Measurements from ENCODE around the gene LETMD1.
"Not testable (repeated sequence)": the region's sequence is repeated elsewhere in the genome, so short reads cannot be mapped to it uniquely, and the experiment has no call there.

The LETMD1 gene

DNA sequence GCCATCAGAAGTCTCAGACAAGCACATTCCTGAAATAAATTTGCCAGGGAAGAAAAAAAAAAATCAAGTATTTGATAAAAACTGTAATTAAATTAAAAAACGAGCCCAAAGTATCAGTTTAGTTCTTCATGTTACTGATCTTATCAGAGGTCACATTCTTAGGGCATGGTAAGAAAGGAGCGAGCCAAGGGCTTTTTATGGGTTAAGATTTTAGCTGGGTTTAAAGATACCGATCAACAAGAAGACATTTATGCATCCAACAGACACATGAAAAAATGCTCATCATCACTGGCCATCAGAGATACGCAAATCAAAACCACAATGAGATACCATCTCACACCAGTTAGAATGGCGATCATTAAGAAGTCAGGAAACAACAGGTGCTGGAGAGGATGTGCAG lies 30.2 kb downstream of the LETMD1 start:
- DNase-seq = not testable (repeated sequence)

DNA sequence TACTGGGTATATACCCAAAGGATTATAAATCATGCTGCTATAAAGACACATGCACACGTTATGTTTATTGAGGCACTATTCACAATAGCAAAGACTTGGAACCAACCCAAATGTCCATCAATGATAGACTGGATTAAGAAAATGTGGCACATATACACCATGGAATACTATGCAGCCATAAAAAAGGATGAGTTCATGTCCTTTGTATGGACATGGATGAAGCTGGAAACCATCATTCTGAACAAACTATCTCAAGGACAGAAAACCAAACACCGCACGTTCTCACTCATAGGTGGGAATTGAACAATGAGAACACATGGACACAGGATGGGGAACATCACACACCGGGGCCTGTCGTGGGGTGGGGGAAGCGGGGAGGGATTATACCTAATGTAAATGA lies 30.7 kb downstream of the LETMD1 start:
- not testable (repeated sequence) for DNase-seq

DNA sequence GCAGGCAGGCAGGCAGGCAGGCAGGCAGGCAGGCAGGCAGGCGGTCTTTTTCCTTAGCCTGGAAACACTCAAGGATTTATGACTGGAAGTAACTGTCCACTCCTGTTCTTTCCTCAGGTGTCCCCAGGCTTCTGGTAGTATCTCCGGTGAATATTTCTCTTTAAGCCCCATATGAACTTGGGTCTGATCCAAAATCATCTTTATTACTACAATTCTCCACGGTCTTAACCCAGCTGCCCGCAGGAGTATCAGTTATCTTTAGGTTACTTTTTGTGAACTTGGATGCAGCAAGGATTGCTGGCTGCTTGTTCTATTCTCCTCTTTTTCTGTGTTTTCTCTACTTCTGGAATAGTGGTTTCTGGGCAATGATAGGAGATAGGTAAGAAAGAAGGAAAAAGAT lies 32.0 kb downstream of the LETMD1 start:
- no peak for DNase-seq

DNA sequence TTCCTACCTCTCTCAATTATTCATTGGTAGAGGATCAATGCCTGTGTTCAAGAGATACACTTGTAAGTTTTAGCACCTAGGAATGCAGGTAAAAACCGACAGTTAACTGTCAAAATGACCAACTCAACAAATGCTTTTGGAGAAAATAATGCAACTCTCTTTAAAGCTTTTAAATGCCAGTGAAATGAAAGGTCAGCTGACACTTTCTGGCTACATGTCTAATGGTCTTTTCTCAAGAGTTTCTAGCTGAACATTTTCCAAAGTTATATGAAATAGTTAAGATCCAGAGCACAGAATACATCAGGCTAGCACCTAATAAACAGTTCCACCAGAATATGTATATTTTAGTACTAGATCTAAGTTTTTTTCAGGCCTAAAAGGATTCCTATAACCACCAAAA lies 33.3 kb downstream of the LETMD1 start:
- DNase-seq = no peak

DNA sequence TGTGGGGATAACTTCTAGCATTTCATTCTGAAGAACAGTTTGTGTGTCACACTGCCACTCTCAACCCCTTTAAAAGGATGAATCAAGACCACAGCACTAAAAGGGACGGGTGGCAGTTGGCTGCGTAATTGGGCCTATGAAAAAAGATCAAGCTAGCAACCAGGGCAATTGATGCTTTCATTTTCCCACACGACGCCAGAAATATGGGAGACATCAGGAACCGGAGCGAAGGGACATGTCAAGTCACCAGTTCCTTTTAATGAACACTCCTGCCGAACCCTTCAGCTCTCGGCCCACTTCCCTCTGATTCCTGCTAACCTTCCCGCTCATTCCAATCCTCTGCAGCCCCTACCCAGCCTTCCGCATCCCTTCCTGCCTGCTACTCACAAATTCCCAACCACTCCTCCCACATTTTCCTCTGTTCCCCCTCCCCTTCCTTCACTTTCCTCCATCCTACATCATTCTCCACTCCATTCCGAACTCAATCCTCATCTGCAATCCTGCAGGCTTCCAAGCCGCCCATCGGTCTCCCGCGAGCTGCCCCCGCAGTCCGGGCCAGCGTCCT lies 34.5 kb downstream of the LETMD1 start:
- peak; percentile 71 for DNase-seq

DNA sequence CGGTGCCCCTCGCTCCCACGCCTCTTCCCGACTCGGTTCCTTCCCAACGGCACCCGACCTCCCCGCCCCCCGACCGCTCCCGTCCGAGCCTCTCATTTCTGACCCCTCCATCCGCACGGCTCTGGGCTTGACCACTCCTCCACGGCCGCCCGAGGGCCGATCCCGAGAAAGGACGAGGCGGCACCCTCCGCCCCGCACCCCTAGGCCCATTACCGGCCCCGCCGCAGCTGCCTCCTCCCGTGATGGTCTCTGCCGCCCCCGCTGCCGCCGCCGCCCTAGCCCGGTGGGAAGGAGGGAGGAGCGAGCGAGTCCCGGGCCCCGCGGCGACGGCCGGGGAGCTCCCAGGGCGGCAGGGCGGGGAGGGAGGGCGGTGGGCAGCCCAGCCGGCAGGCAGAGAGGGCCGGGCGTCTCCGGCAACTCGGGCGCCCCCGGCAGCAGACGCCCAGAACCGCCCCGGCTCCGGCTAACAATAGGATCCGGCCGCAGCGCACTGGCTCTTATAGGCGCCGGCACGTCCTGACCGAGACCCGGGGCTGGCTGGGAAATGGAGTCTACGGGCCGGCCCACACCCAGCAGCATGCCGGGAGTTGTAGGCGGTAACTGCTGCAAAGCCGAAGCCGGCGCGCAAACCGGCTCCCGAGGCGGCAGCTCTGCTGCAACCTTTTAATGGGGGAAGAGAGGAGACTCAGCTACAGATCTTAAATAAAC lies 35.2 kb downstream of the LETMD1 start, which contains the start of gene CSRNP2:
Gene CSRNP2, minus strand, starts transcription at position 471 of the 708 bp plus-strand sequence. CDS start 7,035 bp downstream, outside the sequence.
- DNase-seq = peak; percentile 98

DNA sequence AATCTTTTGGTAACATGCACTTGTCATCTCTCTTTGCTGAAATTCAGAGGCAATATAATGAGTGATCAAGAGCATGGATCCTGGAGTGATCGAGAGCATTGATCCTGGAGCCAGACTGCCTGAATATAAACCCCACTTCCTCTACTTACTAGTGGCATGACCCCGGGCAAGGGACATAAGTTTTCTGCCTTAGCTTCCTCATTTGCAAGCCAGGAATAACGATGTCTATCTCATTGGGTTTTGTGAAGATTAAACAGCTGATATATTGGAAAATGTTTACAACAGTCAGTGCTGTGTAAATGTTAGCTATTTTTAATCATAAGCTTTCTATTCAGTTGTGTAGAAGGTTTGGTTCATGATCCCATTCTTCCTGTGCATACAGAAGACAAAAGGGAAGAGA lies 37.6 kb downstream of the LETMD1 start:
- no peak for DNase-seq

DNA sequence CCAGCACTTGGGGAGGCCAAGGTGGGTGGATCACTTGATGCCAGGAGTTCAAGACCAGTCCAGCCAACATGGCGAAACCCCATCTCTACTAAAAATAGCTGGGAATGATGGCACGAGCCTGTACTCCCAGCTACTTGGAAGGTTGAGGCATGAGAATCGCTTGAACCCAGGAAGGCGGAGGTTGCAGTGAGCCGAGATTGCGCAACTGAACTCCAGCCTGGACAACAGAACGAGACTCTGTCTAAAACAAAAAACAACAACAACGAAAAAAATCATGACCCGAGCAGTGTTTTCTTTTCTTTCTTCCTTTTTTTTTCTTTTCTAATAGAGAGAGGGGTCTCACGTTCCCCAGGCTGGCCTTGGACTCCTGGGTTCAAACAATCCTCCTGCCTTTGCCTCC lies 38.8 kb downstream of the LETMD1 start:
- DNase-seq = no peak

DNA sequence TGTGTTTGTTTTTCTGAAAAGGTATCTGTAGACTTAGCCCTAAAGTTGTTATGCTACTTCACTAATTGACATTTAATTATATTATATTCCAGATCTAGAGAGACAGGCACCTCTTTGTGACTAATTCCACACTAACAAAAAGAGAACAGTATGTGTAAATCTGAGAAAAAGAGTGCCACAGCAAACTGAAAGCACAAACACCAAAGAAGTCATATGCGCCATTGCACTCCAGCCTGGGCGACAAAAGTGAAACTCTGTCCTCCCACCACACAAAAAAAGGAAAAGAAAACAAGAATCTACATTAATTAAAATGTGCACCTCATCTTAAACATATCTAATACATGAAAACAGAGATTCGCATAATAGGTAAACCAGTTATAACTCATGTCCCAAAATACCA lies 39.7 kb downstream of the LETMD1 start:
- DNase-seq = no peak

DNA sequence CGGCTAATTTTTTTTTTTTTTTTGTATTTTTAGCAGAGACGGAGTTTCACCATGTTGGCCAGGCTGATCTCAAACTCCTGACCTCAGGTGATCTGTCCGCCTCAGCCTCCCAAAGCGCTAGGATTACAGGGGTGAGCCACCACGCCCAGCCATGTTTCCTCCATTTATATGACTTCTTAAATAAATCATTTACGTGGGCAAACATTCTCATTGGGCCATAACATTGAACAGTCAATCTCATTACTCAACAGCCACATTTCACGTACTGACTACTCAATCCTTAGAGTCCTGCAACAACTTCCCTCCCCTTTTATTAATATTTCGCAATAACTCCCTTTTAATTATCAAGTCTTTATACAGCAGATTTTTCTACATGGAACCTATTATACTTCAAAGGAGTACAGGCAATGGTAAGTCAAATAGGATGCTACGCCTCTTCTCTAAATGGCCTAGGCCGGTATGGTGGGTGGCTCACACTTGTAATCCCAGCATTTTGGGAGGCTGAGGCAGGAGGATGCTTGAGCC lies 42.6 kb downstream of the LETMD1 start:
- no peak for DNase-seq

DNA sequence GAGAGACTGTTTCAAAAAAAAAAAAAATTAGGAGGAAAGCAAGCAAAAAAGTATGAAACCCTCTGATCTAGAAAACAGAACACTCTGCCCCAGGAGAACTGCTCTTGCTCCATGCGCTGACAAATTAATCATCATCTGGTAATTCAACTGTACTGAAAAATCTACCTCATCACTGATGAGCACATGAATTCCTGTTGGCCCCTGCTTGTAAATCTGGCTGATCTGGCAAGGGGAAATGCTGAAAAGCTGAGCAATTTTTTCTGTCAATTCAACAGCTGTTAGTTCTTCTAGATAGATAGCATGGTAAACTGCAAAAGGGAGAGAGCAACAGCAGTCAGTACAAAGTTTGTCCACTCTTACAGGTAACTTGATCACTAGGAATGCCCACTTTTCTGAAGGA lies 50.5 kb downstream of the LETMD1 start:
- no peak for DNase-seq

DNA sequence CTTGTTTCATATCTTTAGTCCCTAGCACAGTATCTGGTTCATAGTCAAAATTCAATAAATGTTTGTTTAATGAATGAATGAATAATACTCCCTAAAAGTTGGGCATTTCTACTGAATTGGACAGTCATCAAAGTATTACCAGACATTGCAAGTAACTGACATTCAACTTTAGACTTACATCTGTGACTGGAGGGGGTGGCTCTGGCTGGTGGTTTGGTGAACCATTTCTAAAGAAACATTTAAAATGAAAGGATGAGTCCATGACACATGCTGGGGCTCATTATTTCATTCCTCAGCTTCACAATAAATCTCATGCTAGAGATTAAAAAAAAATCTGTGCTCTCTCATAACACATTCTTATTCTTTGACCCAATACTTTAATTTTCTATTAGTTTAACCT lies 55.9 kb downstream of the LETMD1 start:
- DNase-seq = no peak

DNA sequence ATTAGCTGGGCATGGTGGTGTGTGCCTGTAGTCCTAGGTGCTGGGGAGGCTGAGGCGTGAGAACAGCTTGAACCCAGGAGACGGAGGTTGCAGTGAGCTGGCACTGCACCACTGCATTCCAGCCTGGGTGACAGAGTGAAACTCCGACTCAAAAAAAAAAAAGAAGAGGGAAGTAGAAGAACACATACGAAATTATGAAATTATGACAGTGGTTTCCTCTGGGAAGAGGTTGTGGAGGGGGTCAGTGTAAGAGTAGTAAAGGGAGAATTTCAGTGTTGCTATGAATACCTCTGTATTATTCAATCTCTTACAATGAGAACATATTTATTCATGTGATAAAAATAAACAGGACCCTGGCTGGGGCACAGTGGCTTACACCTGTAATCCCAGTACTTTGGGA lies 60.0 kb downstream of the LETMD1 start:
- no peak for DNase-seq

Measured in activated effector memory CD4-positive, alpha-beta T cell treated with anti-CD3 and anti-CD28 coated beads, Interleukin-2, amount 50 U/mL, for 16 hours (primary cell).